MM.1S (cell line): ENCODE data around the gene ITGB8.
A peak's percentile ranks its signal among the peaks of the same experiment; 100 is the strongest.

Experiments
- DNase-seq: peaks from one replicate; pipeline ENCODE4 v3.0.0-alpha.2; 2015
- H2AFZ ChIP-seq: fragments of 300-600 bp; sonication (generic); 2 replicates; pipeline ENCODE4 v1.6.0; 2016; ENCODE audit warnings: antibody characterized with exemption, low read length
- H3F3A ChIP-seq: fragments of 300-600 bp; sonication (generic); 2 replicates; pipeline ENCODE4 v1.6.1; 2016; ENCODE audit warnings: mild to moderate bottlenecking, antibody characterized with exemption, low read length, moderate library complexity, mixed read lengths; ENCODE audit not compliant: insufficient read depth
- H3K27ac ChIP-seq: fragments of 300-600 bp; sonication (generic); 2 replicates; pipeline ENCODE4 v1.5.1; 2016; ENCODE audit warnings: mild to moderate bottlenecking, low read length
- H3K27me3 ChIP-seq: fragments of 300-600 bp; sonication (generic); replicated peaks from 2 replicates; pipeline ENCODE4 v1.6.0; 2016; ENCODE audit warnings: low read length; ENCODE audit not compliant: insufficient read depth
- H3K36me3 ChIP-seq: fragments of 300-600 bp; sonication (generic); replicated peaks from 2 replicates; pipeline ENCODE4 v1.6.1; 2016; ENCODE audit warnings: mild to moderate bottlenecking, low read length, mixed read lengths; ENCODE audit not compliant: insufficient read depth
- H3K4me1 ChIP-seq: fragments of 300-600 bp; sonication (generic); 2 replicates; pipeline ENCODE4 v1.6.1; 2016; ENCODE audit warnings: low read length, mixed read lengths
- H3K4me2 ChIP-seq: fragments of 300-600 bp; sonication (generic); 2 replicates; pipeline ENCODE4 v1.6.0; 2016; ENCODE audit warnings: low read depth, low read length
- H3K4me3 ChIP-seq: fragments of 300-600 bp; sonication (generic); 2 replicates; pipeline ENCODE4 v1.5.1; 2016; ENCODE audit warnings: low read length, mixed read lengths
- H3K79me2 ChIP-seq: fragments of 300-600 bp; sonication (generic); 2 replicates; pipeline ENCODE4 v1.6.1; 2016; ENCODE audit warnings: mixed run types, low read length, mixed read lengths
- H3K9ac ChIP-seq: fragments of 300-600 bp; sonication (generic); 2 replicates; pipeline ENCODE4 v1.6.1; 2016; ENCODE audit warnings: low read length, mixed read lengths
- H3K9me2 ChIP-seq: fragments of 300-600 bp; sonication (generic); replicated peaks from 2 replicates; pipeline ENCODE4 v1.6.1; 2016; ENCODE audit warnings: mild to moderate bottlenecking, low read length, mixed read lengths; ENCODE audit not compliant: insufficient read depth
- H3K9me3 ChIP-seq: fragments of 300-600 bp; sonication (generic); replicated peaks from 2 replicates; pipeline ENCODE4 v1.6.1; 2016; ENCODE audit warnings: mild to moderate bottlenecking, low read length, mixed read lengths; ENCODE audit not compliant: insufficient read depth
- H4K20me1 ChIP-seq: fragments of 300-600 bp; sonication (generic); 2 replicates; pipeline ENCODE4 v1.6.1; 2016; ENCODE audit warnings: mild to moderate bottlenecking, low read length, moderate library complexity, mixed read lengths; ENCODE audit not compliant: insufficient read depth
- EZH2 ChIP-seq: fragments of 300-600 bp; sonication (generic); optimal IDR thresholded peaks from 2 replicates; pipeline ENCODE3; 2017; ENCODE audit warnings: low read depth, mild to moderate bottlenecking, antibody characterized with exemption, low read length, mixed read lengths
- EZH2phosphoT487 ChIP-seq: fragments of 300-600 bp; sonication (generic); IDR thresholded peaks from 2 replicates; pipeline ENCODE4 v1.6.1; 2018; ENCODE audit warnings: antibody characterized with exemption, low read length
- TF ChIP-seq, protein P1 (sequence below): fragments of 300-600 bp; sonication (generic); IDR thresholded peaks from 2 replicates; pipeline ENCODE4 v1.5.1; 2016; ENCODE audit warnings: antibody characterized with exemption, low read length, mixed read lengths

The ITGB8 gene

DNA sequence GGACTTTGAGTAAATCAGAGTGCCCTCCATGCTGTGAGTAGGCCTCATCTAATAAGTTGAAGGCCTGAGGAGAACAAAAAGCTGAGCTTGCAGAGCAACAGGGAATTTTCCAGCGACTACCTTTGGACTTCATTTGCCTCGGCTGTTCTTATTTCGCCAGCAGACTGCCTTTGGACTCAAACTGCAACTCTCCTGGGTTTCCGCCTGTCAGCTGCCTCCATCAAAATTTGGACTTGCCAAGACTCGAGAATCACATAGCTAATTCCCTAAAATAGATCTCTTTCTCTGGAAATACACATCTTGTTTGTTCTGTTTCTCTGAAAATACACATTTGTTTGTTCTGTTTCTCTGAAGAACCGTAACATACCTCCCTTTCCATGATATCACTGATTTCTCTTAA lies 93.8 kb downstream of the ITGB8 start:
- Histone ChIP-seq H3K4me3 (no peak overlapping the region), H3K9ac (no peak overlapping the region), H3F3A (no peaks in the 10 kb centered on the region), H3K9me2 (no peaks in the 10 kb centered on the region), H3K36me3 (no peaks in the 10 kb centered on the region), H2AFZ (no peak overlapping the region), H3K79me2 (0 out of 2 replicates have a peak, but pooled peaks cover 3% of the 10 kb centered on the region), H3K9me3 (no peaks in the 10 kb centered on the region), H3K27ac (no peak overlapping the region), H3K4me2 (no peak overlapping the region), H3K4me1 (peaks cover 16% of the 10 kb centered on the region), H3K27me3 (no peaks in the 10 kb centered on the region), H4K20me1 (no peaks in the 10 kb centered on the region)
- DNase-seq: no peak
- TF ChIP-seq EZH2: no peak
- no peak for TF ChIP-seq EZH2phosphoT487
- TF ChIP-seq, protein P1, sequence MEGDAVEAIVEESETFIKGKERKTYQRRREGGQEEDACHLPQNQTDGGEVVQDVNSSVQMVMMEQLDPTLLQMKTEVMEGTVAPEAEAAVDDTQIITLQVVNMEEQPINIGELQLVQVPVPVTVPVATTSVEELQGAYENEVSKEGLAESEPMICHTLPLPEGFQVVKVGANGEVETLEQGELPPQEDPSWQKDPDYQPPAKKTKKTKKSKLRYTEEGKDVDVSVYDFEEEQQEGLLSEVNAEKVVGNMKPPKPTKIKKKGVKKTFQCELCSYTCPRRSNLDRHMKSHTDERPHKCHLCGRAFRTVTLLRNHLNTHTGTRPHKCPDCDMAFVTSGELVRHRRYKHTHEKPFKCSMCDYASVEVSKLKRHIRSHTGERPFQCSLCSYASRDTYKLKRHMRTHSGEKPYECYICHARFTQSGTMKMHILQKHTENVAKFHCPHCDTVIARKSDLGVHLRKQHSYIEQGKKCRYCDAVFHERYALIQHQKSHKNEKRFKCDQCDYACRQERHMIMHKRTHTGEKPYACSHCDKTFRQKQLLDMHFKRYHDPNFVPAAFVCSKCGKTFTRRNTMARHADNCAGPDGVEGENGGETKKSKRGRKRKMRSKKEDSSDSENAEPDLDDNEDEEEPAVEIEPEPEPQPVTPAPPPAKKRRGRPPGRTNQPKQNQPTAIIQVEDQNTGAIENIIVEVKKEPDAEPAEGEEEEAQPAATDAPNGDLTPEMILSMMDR: no peak

DNA sequence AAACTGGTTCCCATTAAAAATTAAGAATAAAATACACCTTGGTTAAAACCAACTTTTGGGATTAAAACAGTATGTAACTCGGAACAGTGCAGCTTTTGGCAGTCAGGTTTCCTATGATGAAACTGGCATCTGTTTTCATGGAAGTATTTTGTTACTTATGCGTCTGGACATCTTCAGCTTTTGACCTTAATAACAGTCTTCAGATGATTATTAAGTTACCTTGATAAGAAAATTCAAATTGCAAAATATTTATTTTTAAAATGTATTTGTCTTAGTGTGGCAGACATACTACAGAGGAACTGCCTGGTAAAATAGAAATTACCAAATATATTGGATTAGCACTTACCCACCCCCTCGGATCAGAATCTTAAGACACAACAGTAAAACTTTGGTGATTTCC lies 100.0 kb downstream of the ITGB8 start:
- 0 out of 2 replicates have a peak, but pooled peaks cover under 1% of the 10 kb centered on the region for H3K79me2 ChIP-seq
- H3F3A ChIP-seq: no peaks in the 10 kb centered on the region
- no peak overlapping the region for H3K4me3 ChIP-seq
- H3K9me3 ChIP-seq: no peaks in the 10 kb centered on the region
- peaks cover 34% of the 10 kb centered on the region for H3K4me1 ChIP-seq
- no peaks in the 10 kb centered on the region for H3K36me3 ChIP-seq
- no peaks in the 10 kb centered on the region for H3K27me3 ChIP-seq
- H4K20me1 ChIP-seq: no peaks in the 10 kb centered on the region
- DNase-seq: no peak
- no peak overlapping the region for H3K4me2 ChIP-seq
- H3K9me2 ChIP-seq: no peaks in the 10 kb centered on the region
- TF ChIP-seq EZH2: no peak
- no peak overlapping the region for H2AFZ ChIP-seq
- H3K27ac ChIP-seq: no peak overlapping the region
- H3K9ac ChIP-seq: no peak overlapping the region

DNA sequence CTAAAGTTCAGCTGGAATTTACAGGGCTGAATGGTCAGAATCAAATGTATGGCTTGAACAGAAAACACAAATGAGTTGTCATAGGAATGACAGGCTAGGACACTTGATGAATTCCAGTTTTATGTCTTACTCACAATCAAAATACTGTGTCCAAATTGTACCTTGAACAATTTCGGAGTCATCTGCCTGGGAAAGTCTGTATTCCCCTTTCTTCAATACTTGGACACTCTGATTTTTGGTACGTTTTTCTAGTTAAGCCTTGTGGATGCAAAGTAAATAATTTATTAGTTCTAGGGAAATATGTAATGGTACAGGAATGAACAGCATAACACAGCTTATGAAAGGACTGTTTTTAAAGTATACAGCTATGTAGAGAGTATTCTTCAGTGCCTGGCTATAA lies 100.4 kb downstream of the ITGB8 start:
- H3F3A ChIP-seq: no peaks in the 10 kb centered on the region
- no peaks in the 10 kb centered on the region for H3K27me3 ChIP-seq
- H3K4me2 ChIP-seq: no peak overlapping the region
- peaks cover 34% of the 10 kb centered on the region for H3K4me1 ChIP-seq
- H3K9ac ChIP-seq: no peak overlapping the region
- TF ChIP-seq EZH2phosphoT487 (no peak), EZH2 (no peak)
- TF ChIP-seq, protein P1: no peak
- H3K36me3 ChIP-seq: no peaks in the 10 kb centered on the region
- H3K9me2 ChIP-seq: no peaks in the 10 kb centered on the region
- DNase-seq: no peak
- H2AFZ ChIP-seq: no peak overlapping the region
- no peak overlapping the region for H3K4me3 ChIP-seq
- H3K27ac ChIP-seq: no peak overlapping the region
- H3K9me3 ChIP-seq: no peaks in the 10 kb centered on the region
- H3K79me2 ChIP-seq: no peaks in the 10 kb centered on the region
- no peaks in the 10 kb centered on the region for H4K20me1 ChIP-seq

DNA sequence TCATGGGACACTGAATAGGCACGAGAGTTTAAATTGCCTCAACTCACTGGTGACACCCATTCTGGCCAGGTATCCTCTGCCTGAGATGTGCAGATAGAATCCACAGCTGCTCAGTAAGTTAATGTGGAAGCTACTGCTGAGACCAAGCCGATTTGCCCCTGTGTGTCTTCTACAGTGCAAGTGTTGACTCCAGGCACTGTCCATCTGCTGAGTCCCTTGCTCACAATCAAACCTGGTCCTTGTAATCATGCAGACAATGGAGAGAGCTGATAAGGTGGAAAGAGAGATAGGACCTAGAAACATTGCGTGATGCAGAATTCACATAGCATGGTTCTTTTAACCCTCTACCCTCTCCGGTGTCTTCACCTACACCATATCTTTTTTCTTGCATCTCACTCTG lies 101.4 kb downstream of the ITGB8 start:
- DNase-seq: no peak
- Histone ChIP-seq H3K27ac (peak overlapping the region; percentile 22; the same call in 1 of the 2 replicates), H3K4me1 (peaks cover 39% of the 10 kb centered on the region), H3K36me3 (no peaks in the 10 kb centered on the region), H3K4me2 (peak overlapping the region; percentile 35), H3F3A (peaks cover under 1% of the 10 kb centered on the region; the same call in 1 of the 2 replicates), H3K4me3 (no peak overlapping the region), H3K9ac (no peak overlapping the region), H2AFZ (0 out of 2 replicates have a peak overlapping the region, but pooled peaks have one; percentile 28), H3K79me2 (no peaks in the 10 kb centered on the region), H4K20me1 (no peaks in the 10 kb centered on the region), H3K27me3 (no peaks in the 10 kb centered on the region), H3K9me2 (no peaks in the 10 kb centered on the region), H3K9me3 (no peaks in the 10 kb centered on the region)
- TF ChIP-seq EZH2 (no peak), EZH2phosphoT487 (no peak)
- TF ChIP-seq, protein P1: no peak
